IPS-15b (cell line): ENCODE results near the gene SYT5.

Experiments
- H3K27me3 ChIP-seq: one replicate; pipeline ENCODE4 v1.6.1; 2013; ENCODE audit warnings: low read length; ENCODE audit not compliant: control insufficient read depth, insufficient read depth
- H3K36me3 ChIP-seq: one replicate; pipeline ENCODE4 v1.6.1; 2013; ENCODE audit warnings: low read length; ENCODE audit not compliant: control insufficient read depth, insufficient read depth
- H3K4me1 ChIP-seq: one replicate; pipeline ENCODE4 v1.6.1; 2013; ENCODE audit warnings: mild to moderate bottlenecking, low read length; ENCODE audit not compliant: control insufficient read depth, insufficient read depth
- H3K4me3 ChIP-seq: one replicate; pipeline ENCODE4 v1.5.1; 2013; ENCODE audit warnings: low read depth, low read length
- H3K9ac ChIP-seq: one replicate; pipeline ENCODE4 v1.6.1; 2013; ENCODE audit warnings: low read depth, mild to moderate bottlenecking, low read length
- H3K9me3 ChIP-seq: one replicate; pipeline ENCODE4 v1.6.1; 2013; ENCODE audit warnings: mild to moderate bottlenecking, low read length; ENCODE audit not compliant: control insufficient read depth, insufficient read depth

The SYT5 gene

DNA sequence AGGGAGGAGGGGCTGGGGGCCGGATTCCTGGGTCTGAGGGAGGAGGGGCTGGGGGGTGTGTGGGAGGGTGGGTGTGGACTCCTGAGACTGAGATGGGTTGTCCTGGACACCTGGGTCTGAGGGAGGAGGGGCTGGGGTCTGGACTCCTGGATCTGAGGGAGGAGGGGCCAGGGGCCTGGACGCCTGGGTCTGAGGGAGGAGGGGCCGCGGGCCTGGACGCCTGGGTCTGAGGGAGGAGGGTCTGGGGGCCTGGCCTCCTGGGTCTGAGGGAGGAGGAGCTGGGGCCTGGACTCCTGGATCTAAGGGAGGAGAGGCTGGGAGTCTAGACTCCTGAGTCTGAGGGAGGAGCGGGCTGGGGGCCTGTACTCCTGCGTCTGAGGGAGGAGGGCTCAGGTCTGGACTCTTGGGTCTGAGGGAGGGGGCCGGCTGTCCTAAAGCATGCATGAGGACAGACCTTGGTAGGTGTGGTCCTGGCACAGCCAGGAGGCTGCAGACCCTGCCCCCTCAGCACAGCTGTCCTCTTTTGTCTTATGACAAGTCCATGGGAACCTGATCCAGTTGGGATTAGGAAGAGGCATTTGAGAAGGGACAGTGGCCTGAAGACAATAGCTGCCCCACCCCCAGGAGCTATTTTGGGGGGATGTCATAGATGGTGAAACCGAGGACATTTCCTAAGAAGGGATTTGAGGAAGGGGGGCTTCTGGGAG is 32.4 kb downstream of the SYT5 start:
- peaks cover 18% of the 10 kb centered on the region for H3K4me1 ChIP-seq
- no peak overlapping the region for H3K9ac ChIP-seq
- H3K4me3 ChIP-seq = peak overlapping the region; percentile 31
- H3K9me3 ChIP-seq = no peaks in the 10 kb centered on the region
- H3K36me3 ChIP-seq = peaks cover 10% of the 10 kb centered on the region
- H3K27me3 ChIP-seq = no peaks in the 10 kb centered on the region

DNA sequence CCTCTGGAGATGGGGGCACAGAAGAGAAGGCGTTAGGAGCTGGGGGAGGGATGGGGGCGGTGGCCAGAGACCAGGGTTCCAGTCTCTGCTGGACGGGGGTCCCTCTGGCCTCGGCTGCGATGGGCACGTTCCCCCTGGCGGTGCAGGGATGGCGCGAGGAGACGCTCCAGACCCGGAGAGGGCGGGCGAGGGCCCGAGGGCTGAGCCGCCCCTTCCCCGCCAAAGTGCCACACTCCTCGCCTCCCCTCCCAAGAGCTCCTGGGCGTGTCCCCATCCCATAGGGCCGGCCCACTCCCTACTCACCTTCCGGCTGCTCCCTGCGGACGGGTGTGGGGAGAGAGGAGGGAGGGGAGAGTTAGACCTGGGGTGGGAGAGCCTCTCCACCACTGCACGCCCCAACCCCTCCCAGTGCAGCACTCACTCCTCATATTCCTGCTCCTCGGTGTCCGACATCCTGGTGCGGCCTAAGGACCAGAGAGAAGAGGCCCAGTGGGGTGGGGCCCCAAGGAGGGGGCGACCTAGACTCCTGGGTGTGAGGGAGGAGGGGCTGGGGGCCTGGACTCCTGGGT is 33.3 kb downstream of the SYT5 start:
- peak overlapping the region; percentile 68 for H3K4me3 ChIP-seq
- H3K9ac ChIP-seq = no peak overlapping the region
- peaks cover 18% of the 10 kb centered on the region for H3K4me1 ChIP-seq

DNA sequence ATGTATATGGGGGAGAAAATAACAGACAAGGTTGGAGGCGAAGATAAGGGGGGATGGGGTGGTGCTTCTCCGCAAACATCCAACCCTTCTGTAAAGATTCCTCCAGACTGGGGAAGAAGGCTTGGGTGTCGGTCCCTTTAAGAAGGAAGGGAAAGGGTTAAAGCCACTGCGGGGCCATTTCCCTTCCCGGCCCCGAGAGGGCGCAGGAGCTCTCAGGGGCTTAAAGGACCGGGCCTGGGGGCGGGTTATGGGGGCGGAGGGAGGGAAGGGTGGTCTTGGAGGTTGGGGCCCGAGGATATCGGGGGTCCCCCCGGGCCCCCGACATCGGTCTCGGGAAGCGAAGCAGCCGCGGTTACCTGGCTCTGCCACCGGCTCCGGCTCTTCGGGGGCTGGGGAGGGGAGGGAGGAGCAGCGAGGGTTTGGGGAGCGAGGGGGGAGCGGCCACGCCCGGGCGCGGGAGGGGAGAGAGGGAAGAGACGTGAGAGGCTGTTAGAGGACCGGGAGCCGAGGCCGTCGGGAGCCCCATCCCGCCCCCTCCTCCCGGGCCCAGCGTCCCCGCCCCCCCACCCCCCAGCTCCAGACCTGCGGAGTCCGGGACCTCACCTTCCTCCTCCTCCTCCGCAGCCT is 33.9 kb downstream of the SYT5 start:
- Histone ChIP-seq H3K4me1 (peaks cover 18% of the 10 kb centered on the region), H3K9ac (no peak overlapping the region)

More for the DNA sequence above, 33.3 kb downstream of the SYT5 start:
- Histone ChIP-seq H3K9me3 (no peaks in the 10 kb centered on the region), H3K27me3 (no peaks in the 10 kb centered on the region), H3K36me3 (peaks cover 7% of the 10 kb centered on the region)

DNA sequence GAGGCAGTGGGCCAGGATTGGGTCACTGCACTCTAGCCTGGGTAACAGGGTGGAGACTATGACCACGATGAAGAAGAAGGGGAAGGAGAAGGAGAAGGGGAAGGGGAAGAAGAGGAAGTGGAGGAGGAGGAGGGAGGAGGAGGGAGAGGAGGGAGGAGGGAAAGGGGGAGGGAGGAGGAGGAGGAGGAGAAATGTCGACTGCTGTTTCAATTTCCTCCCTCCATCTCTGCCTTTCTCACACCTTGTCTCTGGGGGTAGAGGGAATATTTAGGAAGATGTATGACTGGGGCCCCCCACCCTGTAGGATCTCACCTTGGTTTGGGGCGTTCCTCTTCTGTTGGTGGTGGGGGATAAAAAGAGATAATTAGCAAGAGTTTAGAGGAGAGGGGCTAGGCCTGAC is 34.9 kb downstream of the SYT5 start:
- no peaks in the 10 kb centered on the region for H3K9me3 ChIP-seq
- no peaks in the 10 kb centered on the region for H3K27me3 ChIP-seq
- peaks cover 19% of the 10 kb centered on the region for H3K4me1 ChIP-seq
- H3K36me3 ChIP-seq = peaks cover 6% of the 10 kb centered on the region
- H3K4me3 ChIP-seq = peak overlapping the region; percentile 32
- no peak overlapping the region for H3K9ac ChIP-seq

More for the DNA sequence above, 33.9 kb downstream of the SYT5 start:
- Histone ChIP-seq H3K9me3 (no peaks in the 10 kb centered on the region), H3K4me3 (peak overlapping the region; percentile 68), H3K27me3 (no peaks in the 10 kb centered on the region), H3K36me3 (peaks cover 6% of the 10 kb centered on the region)

DNA sequence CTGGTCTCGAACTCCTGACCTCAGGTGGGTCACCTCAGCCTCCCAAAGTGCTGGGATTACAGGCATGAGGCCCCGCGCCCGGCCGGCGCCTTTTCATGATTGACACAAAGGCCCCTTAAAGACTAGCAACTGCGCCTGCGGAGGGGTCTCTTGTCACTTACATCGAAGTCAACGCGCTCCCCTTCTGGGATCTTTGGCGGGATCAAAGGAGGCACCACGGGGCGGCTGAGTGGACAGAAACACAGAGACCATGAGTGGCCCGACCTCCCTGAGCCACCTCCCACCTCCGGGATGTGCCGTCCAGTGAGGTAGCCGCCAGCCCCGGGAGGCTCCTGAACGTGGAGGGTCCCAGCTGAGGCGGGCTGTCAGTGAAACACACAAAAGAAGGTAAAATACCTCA is 38.4 kb downstream of the SYT5 start:
- Histone ChIP-seq H3K36me3 (peaks cover 6% of the 10 kb centered on the region), H3K27me3 (no peaks in the 10 kb centered on the region), H3K4me3 (no peak overlapping the region)

DNA sequence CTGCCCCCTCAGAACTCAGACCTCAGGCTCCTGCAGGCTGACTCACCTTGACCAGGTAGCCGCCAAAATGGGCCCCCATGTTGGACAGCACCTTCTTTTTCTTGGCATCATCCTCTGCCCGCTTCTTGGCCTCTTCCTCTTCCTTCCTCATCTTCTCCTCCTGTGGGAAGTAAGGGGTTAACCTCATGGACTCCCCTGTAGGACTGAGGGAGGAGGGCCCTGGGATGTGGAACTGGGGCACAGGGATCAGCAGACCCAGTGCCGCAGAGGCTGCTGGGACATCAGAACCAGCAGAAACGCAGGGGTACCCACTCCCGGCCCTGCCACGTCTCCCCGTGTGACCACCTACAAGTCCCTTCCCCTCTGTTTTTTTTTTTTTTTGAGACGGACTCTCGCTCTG is 42.2 kb downstream of the SYT5 start:
- H3K36me3 ChIP-seq = peaks cover 11% of the 10 kb centered on the region
- no peaks in the 10 kb centered on the region for H3K9me3 ChIP-seq
- no peak overlapping the region for H3K4me3 ChIP-seq
- H3K27me3 ChIP-seq = no peaks in the 10 kb centered on the region
- no peak overlapping the region for H3K9ac ChIP-seq
- H3K4me1 ChIP-seq = peaks cover 2% of the 10 kb centered on the region

More for the DNA sequence above, 38.4 kb downstream of the SYT5 start:
- Histone ChIP-seq H3K9ac (no peak overlapping the region), H3K4me1 (peaks cover 2% of the 10 kb centered on the region), H3K9me3 (no peaks in the 10 kb centered on the region)

DNA sequence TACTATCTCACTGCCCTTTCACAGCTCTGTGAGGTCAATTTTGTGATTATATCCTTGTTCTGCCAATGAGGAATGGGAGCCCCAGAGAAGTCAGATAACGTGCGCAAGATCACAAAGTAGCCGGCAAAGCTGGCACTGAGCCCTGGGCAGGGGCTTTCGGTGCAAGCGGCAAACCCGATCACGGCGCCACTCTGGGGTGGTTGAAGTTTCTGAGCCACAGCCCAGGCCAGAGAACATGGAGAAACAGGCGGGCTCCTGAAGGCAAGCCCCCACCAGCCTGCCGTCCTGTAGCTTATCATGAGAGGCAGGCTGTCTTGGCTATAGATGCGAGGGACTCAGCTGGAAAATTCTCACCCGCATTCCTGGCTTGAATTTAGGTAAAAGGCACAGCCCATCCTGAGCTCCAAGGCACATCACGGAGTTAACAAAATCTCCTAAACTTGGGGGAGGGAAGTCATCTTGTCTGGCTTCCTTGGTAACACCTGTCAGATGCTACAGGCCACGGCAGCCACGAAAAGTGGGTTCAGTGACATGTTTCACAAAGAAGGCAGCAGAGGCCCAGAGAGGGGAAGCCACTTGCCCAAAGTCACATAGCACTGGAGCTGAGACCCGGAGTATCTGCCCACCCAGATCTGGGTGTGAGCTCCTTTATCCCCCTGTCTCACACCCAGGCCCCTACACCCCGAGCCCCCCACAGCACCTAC is 43.5 kb downstream of the SYT5 start:
- Histone ChIP-seq H3K9ac (no peak overlapping the region), H3K9me3 (no peaks in the 10 kb centered on the region), H3K4me1 (peaks cover 2% of the 10 kb centered on the region), H3K4me3 (no peak overlapping the region), H3K27me3 (no peaks in the 10 kb centered on the region), H3K36me3 (peaks cover 11% of the 10 kb centered on the region)

DNA sequence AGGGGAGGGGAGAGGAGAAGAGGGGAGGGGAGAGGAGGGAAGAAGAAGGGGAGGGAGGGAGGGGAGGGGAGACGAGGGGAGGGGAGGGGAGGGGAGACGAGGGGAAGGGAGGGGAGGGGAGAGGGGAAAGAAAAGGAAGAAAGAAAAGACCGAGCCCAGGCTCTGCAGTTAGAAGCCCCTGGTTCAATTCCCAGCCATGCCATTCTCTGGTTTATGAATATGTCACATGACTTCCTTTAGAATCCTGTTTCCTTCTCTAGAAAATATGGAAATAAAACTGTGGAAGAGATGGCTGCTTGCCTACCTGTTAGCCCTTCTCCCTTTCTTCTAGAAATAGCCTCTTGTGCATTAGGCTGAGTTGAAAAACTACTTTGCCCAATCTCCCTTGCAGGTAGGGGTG is 45.4 kb downstream of the SYT5 start:
- H3K9me3 ChIP-seq = no peaks in the 10 kb centered on the region
- H3K4me1 ChIP-seq = no peaks in the 10 kb centered on the region
- H3K27me3 ChIP-seq = no peaks in the 10 kb centered on the region
- peaks cover 11% of the 10 kb centered on the region for H3K36me3 ChIP-seq
- H3K9ac ChIP-seq = no peak overlapping the region
- no peak overlapping the region for H3K4me3 ChIP-seq

DNA sequence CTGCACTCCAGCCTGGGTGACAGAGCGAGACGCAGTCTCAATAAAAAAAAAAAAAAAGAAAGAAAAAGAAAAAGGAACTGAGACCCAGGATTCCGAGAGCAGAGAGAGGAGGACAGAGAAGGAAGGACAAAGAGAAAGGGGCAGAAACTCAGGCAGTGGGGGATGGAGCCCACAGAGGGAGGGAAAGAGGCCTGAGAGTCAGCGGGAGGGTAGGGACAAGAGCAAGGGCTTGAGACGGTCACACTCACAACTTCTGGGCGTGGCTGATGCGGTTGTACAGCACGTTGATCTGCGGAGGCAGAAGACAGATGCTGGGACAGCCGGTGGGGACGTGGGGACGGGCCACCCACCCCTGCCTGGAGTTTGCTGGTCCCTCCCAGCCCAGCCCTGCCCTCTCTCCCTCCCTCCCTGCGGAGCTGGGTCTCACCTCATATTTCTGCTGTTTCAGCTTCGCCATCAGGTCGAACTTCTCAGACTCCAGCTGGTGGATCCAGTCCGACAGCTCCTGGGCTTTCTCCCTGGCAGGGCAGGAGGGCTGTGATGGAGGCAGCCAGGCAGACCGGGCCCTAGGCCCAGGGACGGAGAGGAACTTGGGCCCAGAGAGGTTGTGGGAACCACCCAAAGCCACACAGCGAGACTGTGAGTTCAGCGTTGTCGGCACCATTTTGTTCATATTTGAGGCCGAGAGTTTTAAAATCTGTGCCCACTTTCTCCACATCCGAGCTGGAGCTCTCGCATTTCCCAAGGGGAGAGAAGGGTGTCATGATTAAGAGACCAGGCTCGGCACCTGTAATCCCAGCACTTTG is 46.2 kb downstream of the SYT5 start:
- no peak overlapping the region for H3K9ac ChIP-seq
- no peaks in the 10 kb centered on the region for H3K27me3 ChIP-seq
- peaks cover 4% of the 10 kb centered on the region for H3K4me1 ChIP-seq
- no peak overlapping the region for H3K4me3 ChIP-seq
- no peaks in the 10 kb centered on the region for H3K9me3 ChIP-seq
- peaks cover 11% of the 10 kb centered on the region for H3K36me3 ChIP-seq

DNA sequence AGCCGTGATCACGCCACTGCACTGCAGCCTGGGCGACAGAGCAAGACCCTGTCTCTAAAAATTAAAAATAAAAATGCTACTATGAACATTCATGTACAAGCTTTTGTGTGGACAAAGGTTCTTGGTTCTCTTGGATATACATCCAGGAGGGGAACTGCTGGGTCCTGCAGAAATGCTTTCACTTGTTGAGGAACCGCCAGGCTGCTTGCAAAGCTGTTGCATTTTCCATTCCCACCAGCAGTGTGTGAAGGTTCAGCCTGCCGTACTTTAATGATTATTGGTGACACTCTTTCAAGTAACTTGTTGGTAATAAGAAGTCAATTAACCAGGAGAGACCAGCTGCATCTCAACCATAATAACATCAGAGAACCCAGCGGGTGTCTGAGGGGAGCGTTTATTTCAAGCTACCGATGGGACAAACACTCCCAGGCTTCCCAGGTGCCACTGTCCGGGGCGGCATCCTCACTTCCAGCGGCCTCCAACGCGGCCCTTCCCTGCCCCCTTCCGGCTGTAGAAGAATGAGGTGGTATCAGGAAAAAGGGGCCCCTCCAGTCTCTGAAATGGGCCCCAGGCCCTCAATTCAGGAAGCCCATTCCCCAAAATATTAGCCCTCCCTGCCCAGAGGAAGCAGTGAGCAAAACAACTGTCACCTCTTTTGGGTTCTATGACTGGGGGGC is 47.5 kb downstream of the SYT5 start:
- H3K9ac ChIP-seq = no peak overlapping the region
- no peak overlapping the region for H3K4me3 ChIP-seq
- H3K27me3 ChIP-seq = no peaks in the 10 kb centered on the region
- no peaks in the 10 kb centered on the region for H3K9me3 ChIP-seq
- H3K4me1 ChIP-seq = peaks cover 4% of the 10 kb centered on the region
- H3K36me3 ChIP-seq = peaks cover 11% of the 10 kb centered on the region

DNA sequence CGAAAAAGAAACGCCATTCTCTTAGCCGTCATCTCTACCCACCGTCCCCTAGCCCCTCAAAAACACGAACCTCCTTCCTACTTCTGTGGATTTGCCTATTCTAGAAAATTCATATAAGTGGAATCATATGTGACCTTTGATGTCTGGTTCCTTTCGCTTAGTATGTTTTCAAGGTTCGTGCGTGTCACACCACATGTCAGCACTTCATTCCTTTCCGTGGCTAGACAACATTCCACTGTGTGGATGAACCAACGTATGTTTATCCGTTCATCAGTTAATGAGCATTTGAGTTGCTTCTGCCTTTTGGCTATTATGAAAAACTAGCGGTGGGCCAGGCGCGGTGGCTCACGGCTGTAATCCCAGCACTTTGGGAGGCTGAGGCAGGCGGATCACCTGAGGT is 48.7 kb downstream of the SYT5 start:
- no peak overlapping the region for H3K4me3 ChIP-seq

More for the DNA sequence above, 48.7 kb downstream of the SYT5 start:
- Histone ChIP-seq H3K9me3 (no peaks in the 10 kb centered on the region), H3K4me1 (peaks cover 4% of the 10 kb centered on the region), H3K9ac (no peak overlapping the region), H3K36me3 (peaks cover 11% of the 10 kb centered on the region), H3K27me3 (no peaks in the 10 kb centered on the region)
